HG03139 (cell line): ENCODE measurements around the gene PTGES2.
"Not testable (repeated sequence)": the region's sequence is repeated elsewhere in the genome, so short reads cannot be mapped to it uniquely, and the experiment has no call there.

Experiments
- ATAC-seq: cut with Tn5 transposase; IDR thresholded peaks from one replicate; pipeline ENCODE4 v1.9.1; 2021; ENCODE audit not compliant: unreplicated experiment

The PTGES2 gene

GRCh38 chr9:128088253-128088945 lies 39.1 kb downstream of the PTGES2 start:
- no peak for ATAC-seq

- ATAC-seq = no peak
These were observed 40.3 kb downstream of the PTGES2 start for GRCh38 chr9:128087262-128087661.

- no peak for ATAC-seq
These were observed 41.6 kb downstream of the PTGES2 start for GRCh38 chr9:128085943-128086342.

GRCh38 chr9:128084746-128085145 lies 42.8 kb downstream of the PTGES2 start:
- ATAC-seq = no peak

GRCh38 chr9:128082151-128082550 lies 45.4 kb downstream of the PTGES2 start:
- ATAC-seq = no peak

GRCh38 chr9:128081056-128081455 lies 46.5 kb downstream of the PTGES2 start:
- no peak for ATAC-seq

- ATAC-seq = no peak
These were observed 47.3 kb downstream of the PTGES2 start for GRCh38 chr9:128080206-128080605.

GRCh38 chr9:128078504-128079434 lies 48.8 kb downstream of the PTGES2 start:
- ATAC-seq = no peak

- ATAC-seq = no peak
These were observed 49.6 kb downstream of the PTGES2 start for GRCh38 chr9:128077847-128078503.

- ATAC-seq = no peak
These were observed 54.2 kb downstream of the PTGES2 start for GRCh38 chr9:128073253-128073886.

GRCh38 chr9:128072144-128073021 lies 55.1 kb downstream of the PTGES2 start:
- no peak for ATAC-seq

- ATAC-seq = not testable (repeated sequence)
These were observed 56.1 kb downstream of the PTGES2 start for GRCh38 chr9:128071475-128071874.

- ATAC-seq = no peak
These were observed 56.7 kb downstream of the PTGES2 start for GRCh38 chr9:128070874-128071273.
